MM.1S (cell line): ENCODE results near the gene POMC.

ENCODE experiments used
- CTCF ChIP-seq: fragments of 300-600 bp; sonication (generic); IDR thresholded peaks from 2 replicates; pipeline ENCODE4 v1.5.1; 2016; ENCODE audit warnings: antibody characterized with exemption, low read length, mixed read lengths
- EZH2 ChIP-seq: fragments of 300-600 bp; sonication (generic); optimal IDR thresholded peaks from 2 replicates; pipeline ENCODE3; 2017; ENCODE audit warnings: low read depth, mild to moderate bottlenecking, antibody characterized with exemption, low read length, mixed read lengths
- EZH2phosphoT487 ChIP-seq: fragments of 300-600 bp; sonication (generic); IDR thresholded peaks from 2 replicates; pipeline ENCODE4 v1.6.1; 2018; ENCODE audit warnings: antibody characterized with exemption, low read length

GRCh38 chr2:25116956-25117355, 51.4 kb downstream of the POMC start:
- TF ChIP-seq CTCF (no peak), EZH2phosphoT487 (no peak), EZH2 (no peak)
